Measurements from ENCODE around the gene RDH13.
"Not testable (repeated sequence)": the region's sequence is repeated elsewhere in the genome, so short reads cannot be mapped to it uniquely, and the experiment has no call there.

The RDH13 gene, protein sequence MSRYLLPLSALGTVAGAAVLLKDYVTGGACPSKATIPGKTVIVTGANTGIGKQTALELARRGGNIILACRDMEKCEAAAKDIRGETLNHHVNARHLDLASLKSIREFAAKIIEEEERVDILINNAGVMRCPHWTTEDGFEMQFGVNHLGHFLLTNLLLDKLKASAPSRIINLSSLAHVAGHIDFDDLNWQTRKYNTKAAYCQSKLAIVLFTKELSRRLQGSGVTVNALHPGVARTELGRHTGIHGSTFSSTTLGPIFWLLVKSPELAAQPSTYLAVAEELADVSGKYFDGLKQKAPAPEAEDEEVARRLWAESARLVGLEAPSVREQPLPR

DNA sequence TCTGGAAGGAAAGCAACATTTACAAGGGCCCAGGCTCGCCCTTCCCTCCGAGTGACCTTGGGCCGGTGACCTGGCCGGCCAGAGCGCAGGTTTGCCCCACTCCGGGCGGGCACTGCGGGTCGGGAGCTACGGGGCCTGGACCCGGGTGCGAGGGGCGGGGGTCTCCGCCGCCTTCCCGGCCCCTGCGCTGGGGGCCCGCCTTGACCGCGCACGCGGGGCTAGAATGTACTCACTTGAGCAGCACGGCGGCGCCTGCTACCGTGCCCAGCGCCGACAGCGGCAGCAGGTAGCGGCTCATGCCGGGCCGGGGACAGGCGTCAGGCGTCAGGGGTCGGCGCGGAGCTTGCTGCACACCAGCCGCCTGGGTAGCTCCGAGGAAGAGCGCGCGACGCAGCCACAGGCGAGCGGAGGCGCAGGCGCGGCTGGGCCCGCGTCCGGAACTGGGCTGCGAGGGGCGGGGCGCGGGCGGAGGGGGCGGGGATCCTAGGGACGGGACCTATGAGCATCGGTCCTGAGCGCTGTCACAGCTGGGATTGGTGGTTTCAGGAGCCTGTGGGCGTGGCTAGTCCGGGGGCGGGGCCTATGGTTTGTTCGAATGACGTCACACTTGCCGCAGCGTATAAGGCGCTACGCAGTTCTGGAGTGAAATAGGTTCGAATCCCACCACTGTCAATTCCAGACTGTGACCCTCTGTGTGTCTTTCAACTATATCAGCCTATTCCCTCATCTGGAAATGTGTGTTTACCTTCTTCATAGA lies at the start of gene RDH13:
Gene RDH13 (minus strand): TSS at position 414 of the 757 bp plus-strand sequence. CDS start 116 bp downstream, at position 298.
- peak; percentile 98 for DNase-seq

DNA sequence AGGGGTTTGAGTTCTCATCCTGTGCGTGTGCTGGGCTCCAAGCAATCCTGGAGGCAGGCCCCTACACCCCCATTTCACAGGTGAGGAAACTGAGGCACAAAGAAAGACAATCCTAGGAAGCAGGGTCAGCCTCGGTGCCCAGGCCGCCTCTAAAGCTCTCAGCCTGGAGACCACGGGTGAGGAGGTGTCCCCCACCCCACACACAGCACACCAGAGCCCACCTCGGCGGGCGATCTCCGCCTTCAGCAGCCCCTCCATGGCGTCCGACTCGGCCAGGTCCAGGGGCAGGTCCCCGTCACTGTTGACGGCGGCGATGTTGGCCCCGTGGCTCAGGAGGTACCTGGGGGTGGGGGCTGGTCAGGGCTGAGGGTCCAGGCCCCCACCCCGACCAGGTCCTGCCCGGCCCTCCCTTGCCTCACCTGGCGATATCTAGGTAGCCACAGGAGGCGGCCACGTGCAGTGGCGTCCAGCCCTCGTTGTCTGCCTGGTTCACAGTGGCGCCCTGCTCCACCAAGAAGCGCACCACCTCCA lies 49.4 kb upstream of the RDH13 start:
- no peak for DNase-seq

DNA sequence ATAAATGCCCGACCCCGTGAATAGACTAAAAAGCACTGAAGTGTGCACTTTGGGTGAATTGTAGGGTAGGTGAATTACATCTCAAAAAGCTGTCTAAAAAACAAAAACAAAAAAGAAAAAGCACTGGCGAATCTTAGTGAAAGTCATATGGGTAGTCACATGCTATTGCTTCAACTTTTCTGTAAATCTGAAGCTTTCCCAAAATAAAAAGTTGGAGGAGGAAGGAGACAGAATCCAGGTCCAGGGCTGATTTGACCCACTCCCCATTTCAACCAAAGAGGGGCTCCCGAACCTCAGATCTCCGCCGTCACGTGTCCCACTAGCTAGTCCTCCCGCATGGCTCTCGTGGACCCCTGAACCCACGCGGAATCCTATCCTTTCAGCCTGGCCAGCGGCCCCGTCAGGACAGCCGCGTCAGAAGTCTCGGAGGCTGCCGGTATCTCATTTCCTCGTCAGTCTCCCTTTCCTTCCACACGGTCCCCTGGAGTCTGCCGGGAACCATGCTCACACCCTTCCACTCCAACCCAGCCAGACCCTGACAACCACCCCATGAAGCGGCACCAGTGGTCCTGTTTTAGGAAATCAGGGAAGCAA lies 48.4 kb upstream of the RDH13 start:
- DNase-seq = no peak

DNA sequence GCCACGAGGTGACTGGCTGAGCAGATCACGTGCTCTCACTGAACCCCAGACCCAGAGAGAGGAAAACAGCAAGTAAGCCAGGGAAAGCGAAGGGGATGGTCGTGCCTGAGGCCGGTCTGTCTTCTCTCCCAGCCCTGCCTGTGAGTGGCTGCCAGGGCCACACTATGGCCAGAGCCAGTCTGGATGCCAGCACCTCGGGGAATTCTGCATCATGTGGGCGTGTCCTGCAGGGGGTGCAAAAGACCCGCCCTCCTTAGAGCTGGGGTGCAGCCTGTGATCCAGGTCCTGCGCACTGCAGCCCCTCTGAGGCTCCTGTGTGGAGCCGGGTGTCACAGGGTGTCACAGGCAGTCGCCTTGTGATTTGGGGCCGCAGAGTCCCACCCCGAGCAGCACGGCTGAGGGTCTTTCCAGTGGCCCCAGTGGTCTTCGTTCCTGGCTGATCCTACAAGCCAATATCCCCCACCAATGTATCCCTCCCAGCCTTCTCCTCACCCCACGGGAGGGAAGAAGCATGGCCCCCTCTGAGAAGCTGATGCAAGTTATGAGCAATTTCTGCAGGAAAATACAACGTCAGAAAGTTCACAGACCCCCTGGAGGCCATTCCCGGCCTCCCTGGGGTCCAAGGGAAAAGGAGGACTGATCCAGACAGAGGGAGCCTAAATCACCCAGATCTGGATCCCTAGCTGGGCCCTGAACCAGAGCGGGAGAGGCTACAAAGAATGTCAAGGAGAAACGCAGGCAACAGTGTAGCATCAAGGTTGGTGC lies 46.8 kb upstream of the RDH13 start:
- no peak for DNase-seq

DNA sequence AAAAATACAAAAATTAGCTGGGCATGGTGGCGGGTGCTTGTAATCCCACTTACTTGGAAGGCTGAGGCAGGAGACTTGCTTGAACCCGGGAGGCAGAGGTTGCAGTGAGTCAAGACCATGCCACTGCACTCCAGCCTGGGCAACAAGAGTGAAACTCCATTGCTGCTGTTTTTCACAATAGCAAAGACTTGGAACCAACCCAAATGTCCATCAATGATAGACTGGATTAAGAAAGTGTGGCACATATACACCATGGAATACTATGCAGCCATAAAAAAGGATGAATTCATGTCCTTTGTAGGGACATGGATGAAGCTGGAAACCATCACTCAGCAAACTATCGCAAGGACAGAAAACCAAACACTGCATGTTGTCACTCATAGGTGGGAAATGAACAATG lies 44.3 kb upstream of the RDH13 start:
- not testable (repeated sequence) for DNase-seq

DNA sequence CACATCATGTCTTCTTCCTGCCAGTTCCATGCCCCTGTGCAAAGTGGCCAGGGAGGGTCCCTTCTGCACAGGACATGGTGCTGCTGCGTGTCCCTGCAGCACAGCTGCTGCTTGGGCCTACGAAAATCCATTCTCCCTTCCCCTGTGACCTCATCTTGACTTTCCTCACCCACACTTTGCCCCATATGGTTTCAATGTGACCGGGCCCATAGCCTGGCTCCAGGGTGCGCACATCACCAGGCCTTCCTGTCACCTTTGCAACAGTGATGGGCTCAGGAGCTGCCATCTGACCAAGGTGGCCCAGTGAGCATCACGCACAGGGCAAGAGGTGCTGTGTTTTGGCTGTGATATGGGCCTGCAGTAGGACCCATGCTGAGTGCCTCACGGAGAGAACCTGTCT lies 43.6 kb upstream of the RDH13 start:
- no peak for DNase-seq

DNA sequence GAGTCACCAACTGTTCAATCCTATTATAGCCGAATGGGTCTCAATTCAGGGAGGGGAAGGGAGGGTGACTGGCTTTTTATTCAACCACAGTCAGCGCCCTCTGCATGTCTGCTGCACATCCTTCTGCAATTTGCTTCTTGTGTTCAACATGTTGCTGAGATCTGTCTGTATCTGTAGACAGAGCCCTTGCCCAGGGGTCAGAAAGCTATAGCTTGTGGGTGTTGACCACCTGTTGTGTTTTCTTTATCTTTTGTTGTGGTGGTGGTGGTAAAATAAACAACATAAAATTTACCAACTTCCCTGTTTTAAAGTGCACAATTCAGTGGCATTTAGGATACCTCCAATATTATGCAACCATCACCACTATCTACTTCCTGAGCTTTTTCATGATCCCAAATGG lies 42.3 kb upstream of the RDH13 start:
- no peak for DNase-seq

DNA sequence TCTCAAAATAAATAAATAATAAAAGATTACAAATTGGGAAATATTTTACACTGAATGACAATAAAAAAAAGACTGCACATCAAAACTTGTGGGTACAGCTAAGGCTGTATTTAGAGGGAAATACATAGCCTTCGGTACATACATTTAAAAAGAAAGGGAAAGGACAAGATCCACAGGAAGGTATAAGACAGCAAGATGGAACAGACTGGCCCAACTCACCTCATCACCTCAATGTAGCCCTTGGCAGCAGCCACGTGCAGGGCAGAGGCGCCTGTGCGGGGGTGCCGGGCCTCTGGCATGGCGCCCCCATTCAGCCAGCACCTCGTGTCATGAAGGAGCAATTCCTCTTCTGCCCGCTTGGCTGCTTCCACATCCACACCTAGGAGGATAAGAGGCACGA lies 40.2 kb upstream of the RDH13 start:
- no peak for DNase-seq

DNA sequence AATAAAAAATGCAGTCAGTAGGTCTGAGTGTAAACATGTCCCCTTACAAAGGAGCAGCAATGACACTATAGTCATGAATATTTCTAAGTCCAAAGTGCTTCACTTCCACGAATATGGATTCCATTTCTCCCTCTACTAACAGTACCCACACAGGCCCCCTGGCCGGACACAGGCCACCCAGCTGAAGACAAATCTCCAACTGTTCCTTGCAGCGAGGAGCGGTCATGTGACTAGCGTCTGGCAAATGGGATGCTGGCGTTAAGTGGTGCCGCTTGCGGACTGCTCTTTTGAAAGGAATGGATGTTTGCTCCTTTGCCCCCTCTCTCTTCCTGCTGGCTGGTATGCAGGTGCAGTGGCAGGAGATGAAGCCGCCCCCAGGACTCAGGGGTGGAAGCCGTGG lies 38.3 kb upstream of the RDH13 start:
- no peak for DNase-seq

DNA sequence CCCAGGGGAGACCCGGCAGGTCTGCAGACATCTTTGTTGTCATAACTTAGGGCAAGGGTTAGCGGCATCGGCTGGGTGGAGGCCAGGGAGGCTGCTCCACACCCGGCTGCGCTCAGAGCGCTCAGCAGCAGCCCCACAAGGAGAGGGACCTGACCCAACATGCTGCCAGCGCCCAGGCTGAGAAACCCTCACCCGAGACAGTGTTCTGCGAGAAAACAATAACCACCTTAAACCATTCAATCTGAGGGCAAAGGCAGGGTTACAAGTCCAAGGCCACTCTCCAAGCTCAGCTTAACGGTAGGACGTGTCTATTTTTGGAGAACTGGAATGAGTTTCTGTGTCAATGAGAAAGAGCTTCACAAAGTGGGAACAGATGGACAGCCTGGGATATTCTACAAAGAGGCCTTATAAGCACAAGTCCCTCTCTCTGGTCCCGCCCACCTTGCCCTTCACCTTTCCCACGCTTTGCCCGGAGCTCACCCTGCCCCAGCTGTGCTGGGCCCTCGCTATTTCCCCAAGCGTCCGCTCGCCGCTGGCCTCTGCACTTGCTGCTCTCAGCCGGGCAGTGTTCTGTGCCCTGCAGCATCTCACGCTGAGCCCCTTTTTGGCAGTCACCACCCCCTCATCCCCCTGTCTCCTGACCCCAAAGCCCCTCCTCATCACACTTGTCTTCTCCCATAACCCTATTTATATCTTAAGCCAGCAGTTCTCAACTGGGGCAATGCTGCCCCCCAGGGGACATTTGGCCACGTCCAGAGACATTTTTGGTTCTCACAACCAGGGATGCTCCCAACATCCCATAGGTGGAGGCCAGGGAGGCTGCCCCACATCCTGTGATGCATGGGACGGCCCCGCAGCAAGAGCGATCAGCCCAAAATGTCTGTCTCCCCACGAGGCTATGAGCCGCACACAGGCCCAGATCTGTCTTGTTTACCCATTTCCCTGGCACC lies 36.9 kb upstream of the RDH13 start:
- no peak for DNase-seq

DNA sequence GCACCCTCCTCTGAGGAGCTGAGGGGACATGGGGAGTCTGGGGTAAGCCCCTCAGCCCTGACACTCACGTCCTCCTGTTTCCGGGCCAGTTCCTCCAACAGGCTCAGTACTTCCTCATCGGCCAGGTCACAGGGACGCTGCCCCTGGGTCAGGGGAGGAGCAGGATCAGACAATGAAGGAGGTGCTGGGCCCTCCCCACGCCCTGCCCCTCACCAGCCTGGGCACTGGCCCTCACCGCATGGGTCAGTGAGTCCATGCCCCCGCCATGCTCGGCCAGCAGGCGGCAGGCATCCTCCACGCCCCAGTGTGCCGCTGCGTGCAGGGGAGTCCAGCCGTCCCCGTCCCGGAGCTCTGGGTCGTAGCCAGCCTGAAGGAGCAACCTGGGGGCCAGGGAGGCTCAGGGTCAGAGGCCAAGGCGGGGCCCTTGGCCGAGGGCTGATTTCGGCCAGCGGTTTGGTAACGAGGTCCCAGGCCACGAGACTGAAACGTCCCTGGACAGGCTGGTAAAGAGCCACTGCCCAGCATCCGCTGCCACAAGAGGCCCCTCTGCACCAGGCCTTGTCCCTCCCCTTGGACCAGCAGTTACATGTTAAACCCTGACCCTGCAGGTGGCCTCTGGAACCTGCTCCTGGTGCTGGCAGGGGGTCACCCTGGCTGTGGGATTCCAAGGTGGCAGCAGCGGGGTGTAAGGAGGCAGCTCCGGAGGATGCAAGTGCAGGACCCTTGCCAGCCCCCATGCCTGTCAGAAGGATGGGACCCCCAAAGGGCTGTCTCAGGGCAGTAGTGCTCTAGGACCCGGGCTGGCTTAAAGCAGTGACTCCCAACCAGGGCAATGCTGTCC lies 36.0 kb upstream of the RDH13 start:
- DNase-seq = no peak

DNA sequence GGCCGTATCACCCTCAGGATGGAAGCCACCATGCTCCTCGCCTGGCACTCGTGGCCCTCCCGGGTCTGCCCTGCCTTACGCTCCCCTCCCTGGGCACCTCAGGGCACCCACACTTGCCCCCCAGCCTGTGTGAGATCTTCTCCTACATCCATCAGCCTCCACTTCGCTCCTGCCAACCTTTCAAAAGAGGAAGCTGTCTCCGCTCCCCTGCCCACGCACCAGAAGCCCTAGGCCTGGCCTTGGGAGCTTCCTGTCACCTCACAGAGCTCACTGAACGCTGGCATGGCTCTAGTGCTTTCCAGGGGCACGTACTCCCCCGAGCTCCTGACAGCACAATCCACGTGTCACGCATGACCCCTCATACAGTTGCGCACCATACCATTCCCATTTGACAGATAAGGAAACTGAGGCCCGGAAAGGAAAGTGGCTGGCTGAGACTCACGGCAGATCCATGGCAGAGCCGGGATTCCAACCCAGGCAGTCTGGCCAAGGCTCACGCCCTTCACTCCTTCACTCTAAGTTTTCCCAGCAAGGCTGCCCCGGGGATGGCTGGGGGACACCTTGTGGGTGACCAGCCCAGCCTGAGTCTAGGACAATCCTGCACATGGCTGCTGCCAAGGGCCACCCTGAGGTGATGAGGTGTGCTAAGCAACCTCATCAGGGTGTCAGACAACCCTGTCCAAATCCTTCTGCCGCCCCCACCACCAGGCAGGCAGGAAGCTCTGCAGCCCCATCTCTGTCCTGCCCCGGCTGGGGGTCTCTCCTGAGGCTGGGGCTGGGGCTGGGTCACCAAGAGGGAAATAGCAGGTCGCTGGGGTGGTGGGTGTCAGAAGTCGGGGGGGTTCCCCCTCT lies 35.1 kb upstream of the RDH13 start:
- DNase-seq = no peak

DNA sequence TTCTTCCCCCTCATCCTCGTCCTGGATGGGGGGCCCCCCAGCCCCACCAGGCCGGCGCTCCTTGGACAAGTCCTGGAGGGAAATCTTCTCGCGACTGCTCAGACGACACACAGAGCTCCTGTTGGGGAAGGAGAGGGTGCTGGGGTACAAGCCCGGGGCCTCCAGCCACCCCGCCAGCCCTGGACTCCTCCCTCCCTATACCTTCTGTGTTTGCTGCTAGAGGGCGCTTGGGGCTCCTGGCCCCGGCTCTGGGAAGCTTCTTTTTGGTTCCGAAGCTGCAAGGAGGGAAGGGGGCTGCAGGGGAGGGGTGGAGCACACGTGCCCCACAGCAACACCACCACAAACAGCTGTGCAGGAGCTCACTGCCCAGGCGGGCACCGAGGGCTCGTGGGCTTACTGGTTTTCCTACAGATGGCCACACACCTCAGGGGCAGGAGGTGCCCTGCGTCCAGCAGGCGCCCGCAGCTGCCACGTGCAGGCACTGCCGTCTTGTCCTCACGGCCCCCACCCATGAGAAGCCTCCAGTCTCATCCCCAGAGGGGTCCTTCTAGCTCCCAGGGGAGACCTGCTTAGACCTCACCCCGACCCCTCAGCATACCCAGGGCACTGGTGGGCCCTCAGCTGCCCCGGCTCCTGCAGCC lies 33.2 kb upstream of the RDH13 start:
- DNase-seq = no peak

DNA sequence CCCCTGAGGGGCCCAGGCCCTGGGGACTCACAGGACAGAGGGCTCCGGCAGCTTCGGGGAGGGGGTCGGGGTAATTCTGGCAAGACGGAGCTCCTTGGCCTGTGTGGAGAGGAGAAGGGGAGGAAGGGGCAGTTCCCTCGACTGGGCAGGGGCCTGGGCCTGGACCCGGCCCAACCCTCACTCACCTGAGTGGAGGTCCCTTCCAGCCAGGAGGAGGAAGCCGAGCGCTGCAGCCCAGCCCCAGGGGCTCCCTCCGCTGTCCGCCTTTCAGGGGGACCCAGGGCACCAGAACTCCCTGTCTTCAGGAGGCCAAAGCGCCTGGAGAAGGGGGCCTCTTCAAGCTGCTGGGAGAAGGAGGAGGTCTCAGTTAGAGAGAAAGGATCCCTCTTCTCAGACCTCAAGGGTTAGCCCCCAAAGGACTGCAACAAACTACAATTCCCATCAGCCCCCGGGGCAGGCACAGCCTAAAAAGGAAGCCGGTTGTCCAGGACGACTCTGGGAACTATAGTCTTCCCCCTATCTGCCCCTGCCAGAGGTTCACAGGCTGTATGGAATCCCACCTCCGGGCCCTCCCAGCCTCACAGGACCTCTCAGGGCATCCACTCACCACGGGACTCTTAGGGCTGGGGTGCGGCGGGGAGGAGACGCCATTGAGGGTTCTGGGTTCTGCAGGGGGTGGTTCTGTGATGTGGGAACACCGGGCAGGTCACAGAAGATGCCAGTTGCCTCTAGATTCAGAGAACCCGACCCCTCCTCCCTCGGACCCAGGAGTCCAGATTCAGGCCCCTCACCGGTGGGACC lies 32.5 kb upstream of the RDH13 start:
- DNase-seq = no peak

DNA sequence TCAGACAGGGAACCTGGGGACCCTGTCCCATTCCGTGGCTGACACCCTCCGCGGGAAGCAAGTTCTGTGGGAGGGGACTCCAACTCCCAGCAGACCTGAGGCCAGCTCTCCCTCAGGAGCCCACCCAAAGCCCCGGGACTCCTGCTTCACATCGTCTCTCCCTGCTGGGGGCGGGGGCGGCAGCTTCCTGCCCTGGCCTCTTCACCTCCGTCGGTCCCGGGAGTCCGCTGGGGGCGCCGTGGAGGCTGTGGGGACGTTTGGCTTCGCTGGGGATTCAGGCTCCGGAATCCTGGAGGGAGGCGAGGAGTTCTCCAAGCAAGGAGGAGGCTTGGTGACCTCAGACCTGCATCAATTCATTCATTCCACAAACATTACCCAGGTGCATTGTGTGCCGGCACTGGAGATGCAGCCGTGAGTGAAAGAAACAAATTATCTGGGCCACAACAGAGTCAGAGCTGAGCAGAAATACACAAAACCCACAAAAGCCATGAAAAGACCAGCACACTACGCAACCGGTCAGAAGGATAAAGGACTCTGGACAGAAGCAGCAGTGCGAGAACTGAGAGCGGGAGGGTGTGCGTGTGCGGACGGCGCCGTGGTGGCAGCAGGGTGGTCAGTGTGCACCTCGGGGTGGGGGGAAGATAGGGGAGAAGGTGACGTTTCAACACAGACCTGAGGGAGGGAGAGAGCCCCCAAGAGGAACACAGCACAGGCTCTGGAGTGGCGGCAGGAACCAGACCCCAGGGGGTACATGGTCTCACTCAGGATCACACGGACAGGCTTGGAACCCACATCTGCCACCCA lies 31.7 kb upstream of the RDH13 start:
- no peak for DNase-seq

DNA sequence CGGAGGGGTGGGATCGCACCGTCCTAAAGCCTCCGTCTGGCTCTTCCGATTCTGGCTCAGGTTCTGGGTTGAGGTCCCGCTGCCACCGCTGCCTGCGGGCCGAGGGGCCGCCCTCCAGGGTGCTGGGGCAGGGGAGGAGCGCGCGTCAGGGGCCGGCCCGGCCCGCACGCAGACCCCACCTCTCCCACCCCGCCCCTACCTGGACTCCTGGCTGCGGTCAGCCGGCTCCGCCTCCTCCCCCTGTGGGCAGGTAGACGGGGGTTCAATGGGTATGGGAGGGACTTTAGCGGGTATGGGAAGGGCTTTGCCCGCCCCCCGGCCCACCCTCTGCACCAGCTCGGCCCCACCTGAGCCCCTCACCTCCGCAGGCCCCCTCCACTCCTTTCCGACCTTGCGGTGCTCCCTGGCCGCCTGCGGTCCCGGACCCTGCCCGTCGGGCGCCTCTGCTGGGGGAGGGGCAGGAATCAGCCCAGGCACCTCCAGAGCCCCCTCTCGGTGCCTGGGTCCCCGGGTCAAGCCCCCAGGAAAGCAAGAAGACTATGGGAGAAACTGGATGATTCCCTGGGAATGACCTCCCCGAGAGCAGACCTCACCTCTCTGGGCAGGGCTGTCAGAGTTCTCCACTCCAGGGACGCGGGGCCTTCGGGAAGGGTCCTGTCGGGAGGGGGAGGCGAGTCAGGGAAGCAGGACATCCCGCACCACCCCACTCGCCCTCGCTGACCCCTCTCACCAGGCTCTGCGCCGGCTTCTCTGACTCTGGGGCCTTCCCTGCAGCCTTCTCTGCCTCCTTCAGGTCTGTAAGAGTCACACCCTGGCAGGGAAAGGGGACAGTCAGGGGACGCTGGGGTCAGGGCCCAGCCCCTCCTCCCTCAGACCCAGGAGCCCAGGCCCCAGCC lies 29.7 kb upstream of the RDH13 start:
- no peak for DNase-seq

DNA sequence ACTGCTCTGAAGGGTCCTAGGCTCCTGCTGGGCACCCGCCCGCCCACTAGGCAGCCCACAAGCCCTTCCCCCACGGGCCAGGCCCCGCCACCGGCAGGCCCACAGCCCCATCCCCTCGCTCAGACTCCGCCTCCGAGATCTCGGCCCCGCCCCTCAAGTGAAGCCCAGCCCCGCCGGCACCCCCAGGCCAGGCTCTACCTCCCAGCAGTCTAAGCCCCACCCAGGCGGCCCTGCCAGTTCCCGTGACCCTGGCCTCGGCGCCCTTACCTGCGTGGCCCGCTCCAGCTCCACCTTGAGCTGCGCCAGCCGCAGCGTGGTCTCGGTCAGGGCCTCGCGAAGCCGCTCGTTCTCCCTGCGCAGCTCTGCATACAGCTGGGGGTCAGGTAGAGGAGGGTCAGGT lies 29.0 kb upstream of the RDH13 start:
- no peak for DNase-seq

Data from CD4-positive, alpha-beta T cell treated with Interleukin-10 for 1 hour (primary cell).